ENCODE results near the gene HOXD1. TPM values are rescaled to one million over a fixed set of nuclear protein-coding genes. Genes with fewer than 3 reads are reported as not detected.

Gene HOXD1
- total RNA-seq, 2 experiments from 2014 or later, result not detected

GRCh38 chr2:176239031-176239430 lies 50.6 kb downstream of the HOXD1 start:
- Histone ChIP-seq H4K20me1 (ENCODE audit: insufficient read depth, low read length) (no peaks in the 10 kb centered on the region), H3K79me2 (ENCODE audit: insufficient read depth, low read depth, low read length) (no peaks in the 10 kb centered on the region), H3K4me3 (ENCODE audit: low read depth, low read length, poor library complexity, severe bottlenecking) (no peak overlapping the region), H3K4me1 (ENCODE audit: insufficient read depth, low read length, poor library complexity, severe bottlenecking) (no peaks in the 10 kb centered on the region), H3K4me2 (ENCODE audit: low read length) (no peak overlapping the region), H3K27ac (ENCODE audit: low read depth, low read length, poor library complexity, severe bottlenecking) (no peak overlapping the region), H2AFZ (ENCODE audit: low read length) (no peak overlapping the region), H3K9me2 (ENCODE audit: insufficient read depth, low read length) (no peaks in the 10 kb centered on the region), H3K9me3 (ENCODE audit: low read length) (no peaks in the 10 kb centered on the region), H3K36me3 (ENCODE audit: insufficient read depth, low read length) (no peaks in the 10 kb centered on the region)
- TF ChIP-seq CTCF (conservative IDR thresholded peaks at IDR 0.05; ENCODE audit: low read length), result no peak
- TF ChIP-seq EZH2phosphoT487 (IDR thresholded peaks at IDR 0.05; ENCODE audit: borderline replicate concordance, low read depth, low read length), result no peak
- DNase-seq (ENCODE audit: low spot score), result no peak
- CTCF ChIA-PET (ENCODE audit: unreplicated experiment), result no interaction called here
- POLR2A ChIA-PET, result interaction anchor here (1.8 kb wide), 1 partner anchor 11 kb away, joined by 4 read pairs; no protein-coding TSS in a partner anchor
- BruUV-seq (replicated peaks), result no TSS peak
- intact Hi-C loops (cut with micrococcal nuclease; ENCODE audit: unreplicated experiment), result no loop called here

- H3K4me1 ChIP-seq (ENCODE audit: insufficient read depth, low read length, poor library complexity, severe bottlenecking), result no peaks in the 10 kb centered on the region
- ChIA-PET CTCF (ENCODE audit: unreplicated experiment) (no interaction called here), POLR2A (interaction anchor here (0.6 to 1.8 kb wide), 3 partner anchors 10 to 604 kb away, joined by 3 to 4 read pairs (median 4); no protein-coding TSS in a partner anchor)
- H4K20me1 ChIP-seq (ENCODE audit: insufficient read depth, low read length), result no peaks in the 10 kb centered on the region
- H2AFZ ChIP-seq (ENCODE audit: low read length), result no peak overlapping the region
- no peak overlapping the region for H3K4me2 ChIP-seq (ENCODE audit: low read length)
- H3K27ac ChIP-seq (ENCODE audit: low read depth, low read length, poor library complexity, severe bottlenecking), result no peak overlapping the region
- no peak overlapping the region for H3K4me3 ChIP-seq (ENCODE audit: low read depth, low read length, poor library complexity, severe bottlenecking)
- BruUV-seq (replicated peaks), result no TSS peak
- H3K36me3 ChIP-seq (ENCODE audit: insufficient read depth, low read length), result no peaks in the 10 kb centered on the region
- no peaks in the 10 kb centered on the region for H3K9me2 ChIP-seq (ENCODE audit: insufficient read depth, low read length)
- no peak for DNase-seq (ENCODE audit: low spot score)
- intact Hi-C loops (cut with micrococcal nuclease; ENCODE audit: unreplicated experiment), result no loop called here
- no peaks in the 10 kb centered on the region for H3K79me2 ChIP-seq (ENCODE audit: insufficient read depth, low read depth, low read length)
- no peaks in the 10 kb centered on the region for H3K9me3 ChIP-seq (ENCODE audit: low read length)
- TF ChIP-seq EZH2phosphoT487 (IDR thresholded peaks at IDR 0.05; ENCODE audit: borderline replicate concordance, low read depth, low read length) (no peak), CTCF (conservative IDR thresholded peaks at IDR 0.05; ENCODE audit: low read length) (no peak)
These were observed 51.8 kb downstream of the HOXD1 start for GRCh38 chr2:176240301-176240700.

Small RNA genes lying within 50 kb of the gene (microRNA-seq; reads per million reads assigned to microRNA genes)
- 3.0 reads per million for gene MIR10B (ENCODE audit: borderline replicate concordance)

Small RNA genes lying within 50 kb of the gene (small RNA-seq; reads per million reads assigned to genes)
- not detected for gene MIR10B

Other genes with a start within 250 kb of the HOXD1 start
- 14.0 and 18.0 TPM in 2 replicates for gene LNPK, start 186.4 kb upstream of the HOXD1 start, total RNA-seq (2014; rRNA removed; shearing (Covaris generic))
- gene LNPK, start 186.4 kb upstream of the HOXD1 start, total RNA-seq (2022), result 34.7 and 38.3 TPM in 2 replicates
- gene EVX2, start 104.7 kb upstream of the HOXD1 start, total RNA-seq (2014; rRNA removed; shearing (Covaris generic)), result not detected in 2 replicates
- not detected in 2 replicates for gene EVX2, start 104.7 kb upstream of the HOXD1 start, total RNA-seq (2022)
- gene HOXD13, start 95.9 kb upstream of the HOXD1 start, total RNA-seq (2014; rRNA removed; shearing (Covaris generic)), result not detected in 2 replicates
- not detected in 2 replicates for gene HOXD13, start 95.9 kb upstream of the HOXD1 start, total RNA-seq (2022)
- gene HOXD12, start 88.9 kb upstream of the HOXD1 start, total RNA-seq (2014; rRNA removed; shearing (Covaris generic)), result not detected in 2 replicates
- 0.25 TPM in 1 of 2 replicates, not detected in the other for gene HOXD12, start 88.9 kb upstream of the HOXD1 start, total RNA-seq (2022)
- gene HOXD11, start 81.4 kb upstream of the HOXD1 start, total RNA-seq (2014; rRNA removed; shearing (Covaris generic)), result not detected in 2 replicates
- gene HOXD11, start 81.4 kb upstream of the HOXD1 start, total RNA-seq (2022), result not detected in 2 replicates
- gene HOXD10, start 71.9 kb upstream of the HOXD1 start, total RNA-seq (2014; rRNA removed; shearing (Covaris generic)), result not detected in 2 replicates
- not detected in 2 replicates for gene HOXD10, start 71.9 kb upstream of the HOXD1 start, total RNA-seq (2022)
- gene HOXD9, start 65.9 kb upstream of the HOXD1 start, total RNA-seq (2014; rRNA removed; shearing (Covaris generic)), result not detected in 2 replicates
- gene HOXD9, start 65.9 kb upstream of the HOXD1 start, total RNA-seq (2022), result not detected in 2 replicates
- not detected in 2 replicates for gene HOXD8, start 59.0 kb upstream of the HOXD1 start, total RNA-seq (2014; rRNA removed; shearing (Covaris generic))
- not detected in 2 replicates for gene HOXD8, start 59.0 kb upstream of the HOXD1 start, total RNA-seq (2022)
- not detected in 2 replicates for gene HOXD4, start 37.1 kb upstream of the HOXD1 start, total RNA-seq (2014; rRNA removed; shearing (Covaris generic))
- not detected in 2 replicates for gene HOXD4, start 37.1 kb upstream of the HOXD1 start, total RNA-seq (2022)
- gene HOXD3, start 31.4 kb upstream of the HOXD1 start, total RNA-seq (2014; rRNA removed; shearing (Covaris generic)), result not detected in 2 replicates
- not detected in 2 replicates for gene HOXD3, start 31.4 kb upstream of the HOXD1 start, total RNA-seq (2022)
- gene MTX2, start 80.8 kb downstream of the HOXD1 start, total RNA-seq (2014; rRNA removed; shearing (Covaris generic)), result 36.8 and 71.3 TPM in 2 replicates
- gene MTX2, start 80.8 kb downstream of the HOXD1 start, total RNA-seq (2022), result 31.9 and 33.2 TPM in 2 replicates